Measurements from ENCODE around the gene ZFYVE1.
"Not testable (repeated sequence)": the region's sequence is repeated elsewhere in the genome, so short reads cannot be mapped to it uniquely, and the experiment has no call there.

The ZFYVE1 gene, protein sequence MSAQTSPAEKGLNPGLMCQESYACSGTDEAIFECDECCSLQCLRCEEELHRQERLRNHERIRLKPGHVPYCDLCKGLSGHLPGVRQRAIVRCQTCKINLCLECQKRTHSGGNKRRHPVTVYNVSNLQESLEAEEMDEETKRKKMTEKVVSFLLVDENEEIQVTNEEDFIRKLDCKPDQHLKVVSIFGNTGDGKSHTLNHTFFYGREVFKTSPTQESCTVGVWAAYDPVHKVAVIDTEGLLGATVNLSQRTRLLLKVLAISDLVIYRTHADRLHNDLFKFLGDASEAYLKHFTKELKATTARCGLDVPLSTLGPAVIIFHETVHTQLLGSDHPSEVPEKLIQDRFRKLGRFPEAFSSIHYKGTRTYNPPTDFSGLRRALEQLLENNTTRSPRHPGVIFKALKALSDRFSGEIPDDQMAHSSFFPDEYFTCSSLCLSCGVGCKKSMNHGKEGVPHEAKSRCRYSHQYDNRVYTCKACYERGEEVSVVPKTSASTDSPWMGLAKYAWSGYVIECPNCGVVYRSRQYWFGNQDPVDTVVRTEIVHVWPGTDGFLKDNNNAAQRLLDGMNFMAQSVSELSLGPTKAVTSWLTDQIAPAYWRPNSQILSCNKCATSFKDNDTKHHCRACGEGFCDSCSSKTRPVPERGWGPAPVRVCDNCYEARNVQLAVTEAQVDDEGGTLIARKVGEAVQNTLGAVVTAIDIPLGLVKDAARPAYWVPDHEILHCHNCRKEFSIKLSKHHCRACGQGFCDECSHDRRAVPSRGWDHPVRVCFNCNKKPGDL

DNA sequence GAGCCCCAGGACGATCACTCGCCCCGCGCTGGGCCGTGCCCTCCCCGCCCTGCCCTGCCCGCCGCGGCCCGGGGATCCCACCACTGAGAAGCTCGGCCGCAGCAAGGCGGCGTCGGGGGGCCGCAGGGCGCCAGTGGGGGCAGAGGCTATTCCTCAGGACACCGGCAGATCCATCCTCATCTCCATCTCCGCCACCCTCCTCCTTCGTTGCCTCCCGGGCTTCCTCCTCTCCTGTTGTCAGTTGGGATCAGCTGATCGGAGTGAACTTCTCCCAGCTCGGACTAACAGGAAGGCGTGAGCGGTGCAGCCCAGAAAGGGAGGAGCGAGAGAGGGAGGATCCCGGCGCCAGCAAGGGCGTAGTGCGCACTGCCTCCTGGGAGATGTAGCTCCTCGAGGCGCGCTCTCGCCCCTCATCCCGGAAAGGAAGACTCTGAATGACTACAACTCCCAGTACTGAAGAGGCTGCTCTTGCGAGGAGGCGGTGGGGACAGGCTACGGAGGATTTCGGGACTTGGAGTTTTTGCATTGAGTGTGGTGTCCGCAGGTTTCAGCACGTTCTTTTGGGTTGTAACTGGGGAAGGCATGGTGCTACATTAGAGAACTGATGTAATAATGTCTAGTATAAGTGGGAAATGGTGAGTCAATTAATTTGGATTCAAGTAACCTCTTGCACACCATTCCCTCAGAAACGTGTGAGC lies at the start of gene ZFYVE1:
Gene ZFYVE1, minus strand, starts transcription at position 262 of the 698 bp plus-strand sequence. CDS start 2,598 bp downstream, outside the sequence.
- in situ Hi-C loops (cut with HindIII; ENCODE audit: low sequenced_read_pairs) = no loop called here

DNA sequence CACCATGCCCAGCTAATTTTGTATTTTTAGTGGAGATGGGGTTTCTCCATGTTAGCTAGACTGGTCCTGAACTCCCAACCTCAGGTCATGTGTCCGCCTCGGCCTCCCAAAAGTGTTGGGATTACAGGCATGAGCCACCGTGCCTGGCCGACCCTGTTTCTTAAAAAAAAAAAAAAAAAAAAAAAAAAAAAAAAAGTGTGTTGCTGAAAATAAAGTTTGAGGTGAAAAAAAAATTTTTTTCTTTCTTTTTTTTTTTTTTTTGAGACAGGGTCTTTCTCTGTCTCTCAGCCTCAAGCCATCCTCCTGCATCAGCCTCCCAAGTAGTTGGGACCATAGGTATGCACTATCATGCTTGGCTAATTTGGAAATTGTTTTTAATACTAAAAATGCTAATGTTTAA lies 42.7 kb upstream of the ZFYVE1 start:
- in situ Hi-C loops (cut with HindIII; ENCODE audit: low sequenced_read_pairs) = no loop called here

DNA sequence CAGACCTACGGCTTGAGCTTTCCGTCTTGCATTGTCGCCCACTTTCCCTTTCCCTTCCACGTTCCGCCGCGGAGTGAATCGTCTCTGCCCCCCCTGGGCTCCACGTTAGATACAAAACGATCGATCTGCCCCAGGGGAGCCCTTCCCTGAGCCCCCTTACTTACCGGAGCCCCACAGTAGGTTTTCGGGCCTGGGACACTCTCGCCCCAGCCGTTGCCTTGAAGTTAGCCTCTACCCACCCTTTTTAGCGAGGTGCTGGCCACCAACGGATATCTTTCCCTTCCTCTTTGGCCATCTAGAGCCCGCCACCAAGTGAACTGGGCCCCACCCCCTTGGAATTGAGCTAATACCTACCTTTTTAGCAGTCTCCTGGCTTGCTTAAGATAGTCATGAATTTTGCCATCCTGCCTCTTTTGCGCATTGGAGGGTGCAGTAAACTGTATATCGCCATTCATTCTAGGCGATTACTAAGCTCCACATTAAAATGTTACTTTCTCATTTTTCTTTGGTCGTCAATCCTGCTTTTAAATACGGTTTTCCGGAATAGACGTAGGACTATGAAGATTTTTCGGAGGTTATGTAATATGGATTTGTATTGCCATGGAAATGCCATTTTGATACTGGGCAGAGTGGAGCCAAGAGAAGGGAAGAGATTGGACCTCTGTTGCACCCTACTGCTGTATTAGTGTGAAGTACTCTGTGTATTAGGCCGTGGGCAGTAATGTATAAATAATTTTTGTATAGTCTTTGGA lies 32.2 kb upstream of the ZFYVE1 start:
- in situ Hi-C loops (cut with HindIII; ENCODE audit: low sequenced_read_pairs) = no loop called here

DNA sequence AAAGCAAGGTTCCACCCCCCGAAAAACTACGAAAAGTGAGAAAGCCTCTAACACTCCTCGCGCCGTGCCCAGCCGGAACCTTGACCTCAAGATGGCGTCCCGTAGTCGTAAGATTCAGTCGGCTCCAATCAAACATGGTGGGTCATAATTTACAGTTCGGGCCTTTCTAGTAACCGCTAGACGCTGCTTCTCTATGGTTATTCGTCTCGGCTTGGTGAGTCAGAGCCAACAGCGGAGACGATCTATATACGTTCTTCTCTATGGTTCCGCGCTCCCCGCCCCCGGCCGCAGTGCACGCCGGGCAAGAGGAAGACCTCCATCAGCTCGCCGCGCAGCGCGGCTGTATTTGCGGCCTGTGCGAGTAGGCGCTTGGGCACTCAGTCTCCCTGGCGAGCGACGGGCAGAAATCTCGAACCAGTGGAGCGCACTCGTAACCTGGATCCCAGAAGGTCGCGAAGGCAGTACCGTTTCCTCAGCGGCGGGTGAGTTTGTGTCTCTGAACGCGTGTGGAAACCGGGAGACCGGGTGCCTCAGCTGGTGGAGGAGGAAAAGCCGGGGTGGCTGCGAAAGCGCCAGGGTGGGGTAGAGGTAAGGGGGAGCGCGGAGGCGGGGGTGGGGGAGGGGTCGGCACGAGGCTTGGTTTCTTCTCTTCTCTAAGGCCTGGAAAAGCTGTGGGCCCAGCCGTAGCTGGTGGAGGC lies 31.5 kb upstream of the ZFYVE1 start, which contains the start of gene RBM25:
Gene RBM25, plus strand, starts transcription at position 311 of the 698 bp plus-strand sequence. CDS start 13,108 bp downstream, outside the sequence.
- in situ Hi-C loops (cut with HindIII; ENCODE audit: low sequenced_read_pairs) = no loop called here

DNA sequence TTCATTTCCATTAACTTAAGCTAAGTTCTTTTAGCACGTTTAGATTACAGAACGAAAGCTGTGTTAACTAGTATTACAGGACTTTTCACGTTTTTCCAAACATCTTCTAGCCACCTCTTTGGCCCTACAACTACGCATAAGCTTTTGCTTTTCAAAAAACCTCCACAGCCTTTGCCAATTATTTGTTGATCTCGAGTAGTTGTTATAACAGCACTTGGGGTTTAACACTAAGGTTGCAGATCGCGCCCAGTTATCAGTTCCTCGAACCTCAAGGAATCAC lies 31.0 kb upstream of the ZFYVE1 start:
- in situ Hi-C loops (cut with HindIII; ENCODE audit: low sequenced_read_pairs) = no loop called here

DNA sequence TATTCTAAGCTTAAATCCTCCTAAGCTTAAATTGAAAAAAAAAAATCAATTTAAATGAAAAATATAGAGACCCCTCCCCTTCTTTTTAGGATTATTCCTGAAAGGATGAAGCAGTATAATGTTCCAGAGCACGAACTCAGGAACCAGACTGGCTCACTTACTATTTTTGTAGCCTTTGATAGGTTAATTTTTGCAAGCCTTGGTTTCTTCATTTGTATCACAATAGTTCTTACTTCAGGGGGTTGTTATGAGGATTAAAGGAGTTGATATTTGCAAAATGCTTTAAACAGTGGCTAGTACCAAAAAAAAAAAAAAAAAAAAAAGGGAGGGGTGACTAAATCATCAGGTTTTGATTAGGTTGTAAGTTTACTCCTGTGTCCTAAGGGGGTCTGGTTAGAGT lies 28.3 kb upstream of the ZFYVE1 start:
- in situ Hi-C loops (cut with HindIII; ENCODE audit: low sequenced_read_pairs) = no loop called here

DNA sequence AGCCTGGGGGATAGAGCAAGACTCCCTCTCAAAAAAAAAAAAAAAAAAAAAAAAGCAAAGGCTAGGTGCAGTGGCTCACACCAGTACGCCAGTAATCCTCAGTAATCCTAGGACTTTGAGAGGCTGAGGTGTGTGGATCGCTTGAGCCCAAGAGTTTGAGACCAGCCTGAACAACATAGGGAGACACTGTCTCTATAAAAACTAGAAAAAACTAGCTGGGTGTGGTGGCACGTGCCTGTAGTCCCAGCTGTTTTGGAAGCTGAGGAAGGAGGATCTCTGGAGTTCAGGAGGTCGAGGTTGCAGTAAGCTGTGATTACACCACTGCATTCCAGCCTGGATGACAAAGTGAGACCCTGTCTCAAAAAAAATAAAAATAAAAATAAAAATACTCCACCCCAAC lies 22.5 kb upstream of the ZFYVE1 start:
- in situ Hi-C loops (cut with HindIII; ENCODE audit: low sequenced_read_pairs) = no loop called here

DNA sequence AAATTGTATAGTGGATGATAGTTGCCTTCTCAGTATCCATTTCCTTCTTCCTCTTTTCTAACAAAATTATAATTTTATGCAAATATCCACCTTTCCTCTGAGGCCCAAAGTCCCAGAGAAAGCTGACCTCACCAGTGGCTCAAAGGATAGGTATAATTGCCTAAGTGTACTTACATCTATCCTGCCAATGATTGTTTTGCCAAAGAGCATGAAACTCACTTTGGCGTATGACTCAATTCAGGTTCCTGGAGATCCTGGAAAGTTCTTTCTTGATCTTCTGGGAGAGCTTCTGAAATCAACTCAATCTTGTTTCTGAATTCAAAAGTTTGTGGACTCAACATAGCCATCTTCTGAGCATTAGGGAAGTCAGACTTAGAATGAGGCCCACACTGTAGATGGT lies 20.9 kb upstream of the ZFYVE1 start:
- in situ Hi-C loops (cut with HindIII; ENCODE audit: low sequenced_read_pairs) = no loop called here

DNA sequence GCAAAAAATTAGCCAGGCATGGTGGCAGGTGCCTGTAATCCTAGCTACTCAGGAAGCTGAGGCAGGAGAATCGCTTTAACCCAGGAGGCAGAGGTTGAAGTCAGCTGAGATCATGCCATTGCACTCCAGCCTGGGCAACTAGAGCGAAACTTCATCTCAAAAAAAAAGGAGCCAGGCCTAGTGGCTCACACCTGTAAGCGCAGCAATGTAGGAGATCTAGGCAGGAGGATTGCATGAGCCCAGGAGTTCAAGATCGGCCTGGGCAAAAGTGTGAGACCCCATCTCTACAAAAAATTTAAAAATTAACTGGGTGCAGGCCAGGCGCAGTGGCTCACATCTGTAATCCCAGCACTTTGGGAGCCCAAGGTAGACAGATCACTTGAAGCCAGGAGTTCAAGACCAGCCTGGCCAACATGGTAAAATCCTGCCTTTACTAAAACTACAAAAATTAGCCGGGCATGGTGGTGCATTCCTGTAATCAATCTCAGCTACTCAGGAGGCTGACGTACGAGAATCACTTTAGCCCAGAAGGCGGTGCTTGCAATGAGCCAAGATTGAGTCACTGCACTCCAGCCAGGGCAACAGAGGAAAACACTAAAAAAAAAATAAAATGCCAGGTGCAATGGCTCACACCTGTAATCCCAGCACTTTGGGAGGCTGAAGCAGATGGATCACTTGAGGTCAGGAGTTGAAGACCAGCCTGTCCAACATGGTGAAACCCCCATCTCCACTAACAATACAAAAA lies 10.0 kb upstream of the ZFYVE1 start:
- in situ Hi-C loops (cut with HindIII; ENCODE audit: low sequenced_read_pairs) = not testable (repeated sequence)

DNA sequence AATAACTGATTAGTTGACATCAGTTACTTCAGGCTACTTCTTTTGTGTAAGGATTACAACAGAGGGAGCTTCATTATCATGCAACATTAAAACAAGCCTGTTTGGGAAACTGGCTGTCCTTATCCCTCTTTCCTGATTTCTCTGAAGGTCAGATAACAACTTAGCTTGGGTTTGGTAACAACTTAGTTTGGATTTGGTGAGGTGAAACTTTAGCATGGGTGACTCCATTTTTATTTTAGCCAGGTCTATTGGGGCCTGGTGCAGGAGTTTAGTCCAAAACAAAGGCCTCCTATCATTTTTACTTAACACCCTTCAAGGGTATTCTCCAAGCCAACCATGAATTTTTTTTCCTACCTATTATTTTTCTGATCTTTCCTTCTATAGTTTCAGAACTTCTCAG lies 1.1 kb upstream of the ZFYVE1 start:
- in situ Hi-C loops (cut with HindIII; ENCODE audit: low sequenced_read_pairs) = no loop called here

DNA sequence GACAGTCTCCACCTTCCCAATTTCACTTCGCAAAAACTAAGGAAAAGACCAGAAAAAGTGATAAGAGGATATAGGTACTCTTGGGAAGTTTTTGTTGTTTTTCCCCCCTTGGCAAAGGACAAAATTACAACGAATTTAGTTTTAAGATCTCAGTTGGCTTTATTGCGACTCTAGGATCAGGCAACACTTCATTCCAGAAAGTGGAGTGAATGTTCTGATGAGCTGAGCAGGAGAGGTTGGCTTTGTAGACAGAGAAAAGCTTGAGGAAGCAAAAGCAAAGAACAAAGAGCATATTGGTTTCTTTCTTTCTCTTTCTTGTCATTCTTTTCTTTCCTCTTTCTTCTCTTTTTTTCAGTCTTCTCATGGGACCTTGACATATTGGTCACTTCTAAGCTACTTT lies 640 bp upstream of the ZFYVE1 start:
- in situ Hi-C loops (cut with HindIII; ENCODE audit: low sequenced_read_pairs) = no loop called here

DNA sequence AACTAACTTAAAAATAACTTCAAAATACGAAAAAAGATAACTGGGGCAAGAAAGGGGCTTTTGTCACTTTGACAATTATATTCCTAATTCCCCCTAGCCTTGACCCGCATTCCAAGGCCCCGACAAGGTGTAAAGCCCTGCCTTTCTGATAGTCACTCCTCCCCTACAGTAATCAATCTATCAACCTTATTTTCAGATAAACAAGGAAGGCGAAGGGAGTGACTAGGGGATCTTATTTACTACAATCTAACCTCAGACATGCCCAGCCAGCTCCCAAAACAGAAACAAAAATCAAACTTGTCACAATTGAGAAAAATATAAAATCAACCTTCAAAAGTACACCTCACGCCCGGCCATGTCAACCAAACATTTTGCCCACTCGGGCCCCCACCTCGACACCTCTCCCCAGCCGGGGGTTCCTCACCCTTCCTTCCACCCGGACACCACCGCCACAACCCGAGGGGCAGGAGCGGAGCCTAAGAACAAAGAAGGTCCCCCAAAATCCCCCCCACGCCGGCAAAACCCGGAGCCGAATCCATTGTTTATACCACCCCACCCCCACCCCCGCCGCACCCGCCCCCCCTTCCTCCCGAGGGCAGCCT lies 562 bp downstream of the ZFYVE1 start:
- in situ Hi-C loops (cut with HindIII; ENCODE audit: low sequenced_read_pairs) = no loop called here

DNA sequence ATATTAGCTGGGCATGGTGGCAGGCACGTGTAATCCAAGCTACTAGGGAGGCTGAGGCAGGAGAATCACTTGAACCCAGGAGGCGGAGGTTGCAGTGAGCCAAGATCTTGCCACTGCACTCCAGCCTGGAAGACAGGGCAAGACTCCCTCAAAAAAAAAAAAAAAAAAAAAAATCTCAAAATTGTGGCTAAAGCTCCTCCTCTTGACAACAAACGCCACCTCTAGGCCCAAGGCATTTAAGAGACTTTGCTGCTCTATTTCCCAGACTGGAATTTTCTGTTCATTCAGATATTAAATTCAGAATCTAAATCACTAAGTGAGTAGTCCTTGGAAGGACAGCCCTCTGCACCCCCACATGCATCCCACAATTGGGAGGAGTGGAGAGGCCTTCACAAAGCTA lies 1.4 kb downstream of the ZFYVE1 start:
- in situ Hi-C loops (cut with HindIII; ENCODE audit: low sequenced_read_pairs) = no loop called here

DNA sequence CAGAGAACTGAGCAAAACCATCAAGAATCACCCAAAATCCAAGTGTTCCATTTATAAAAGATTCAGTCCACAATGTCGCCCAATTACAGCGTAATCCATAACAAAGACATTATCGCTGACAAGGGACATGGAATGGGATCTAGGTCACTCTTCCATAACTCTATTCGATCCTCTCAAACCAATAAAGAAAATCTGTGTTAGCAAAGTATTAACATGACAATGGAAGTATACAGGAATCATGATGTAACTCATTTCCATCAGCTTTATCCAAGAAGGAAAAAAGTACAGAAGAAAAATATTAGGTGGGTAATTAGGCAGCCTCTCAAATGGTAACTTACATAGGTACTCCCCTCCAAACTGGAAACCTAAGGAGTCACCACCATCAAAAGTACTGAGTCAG lies 4.9 kb downstream of the ZFYVE1 start:
- in situ Hi-C loops (cut with HindIII; ENCODE audit: low sequenced_read_pairs) = no loop called here

DNA sequence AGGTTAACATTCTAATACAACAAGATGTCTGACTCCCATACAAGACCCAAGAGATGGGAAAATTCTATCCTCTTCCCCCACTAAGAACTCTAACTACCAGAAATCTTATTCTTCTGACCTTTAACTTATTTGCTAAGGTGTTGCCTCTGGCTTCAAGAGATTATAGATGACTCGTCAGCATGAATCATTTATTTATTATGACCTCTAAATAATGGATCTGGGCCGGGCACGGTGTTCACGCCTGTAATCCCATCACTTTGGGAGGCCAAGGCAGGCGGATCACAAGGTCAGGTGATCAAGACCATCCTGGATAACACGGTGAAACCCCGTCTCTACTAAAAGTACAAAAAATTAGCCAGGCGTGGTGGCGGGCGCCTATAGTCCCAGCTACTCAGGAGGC lies 10.9 kb downstream of the ZFYVE1 start:
- in situ Hi-C loops (cut with HindIII; ENCODE audit: low sequenced_read_pairs) = loop anchor here (5.0 kb wide), 1 partner anchor 39 kb away; no protein-coding TSS in a partner anchor

DNA sequence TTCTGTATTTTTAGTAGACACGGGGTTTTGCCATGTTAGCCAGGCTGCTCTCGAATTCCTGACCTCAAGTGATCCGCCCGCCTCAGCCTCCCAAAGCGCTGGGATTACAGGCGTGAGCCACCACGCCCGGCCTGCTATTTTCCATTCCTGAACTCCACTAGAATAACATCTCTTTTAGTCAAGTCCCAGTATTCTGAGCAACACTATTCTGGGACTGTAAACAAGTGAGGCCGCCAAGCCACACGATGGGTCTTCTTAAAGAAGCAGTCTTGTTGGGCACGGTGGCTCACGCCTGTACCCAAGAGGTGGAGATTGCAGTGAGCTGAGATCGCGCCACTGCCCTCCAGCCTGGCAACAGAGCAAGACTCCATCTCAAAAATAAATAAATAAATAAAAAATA lies 11.4 kb downstream of the ZFYVE1 start:
- in situ Hi-C loops (cut with HindIII; ENCODE audit: low sequenced_read_pairs) = loop anchor here (5.0 kb wide), 1 partner anchor 38 kb away; no protein-coding TSS in a partner anchor

DNA sequence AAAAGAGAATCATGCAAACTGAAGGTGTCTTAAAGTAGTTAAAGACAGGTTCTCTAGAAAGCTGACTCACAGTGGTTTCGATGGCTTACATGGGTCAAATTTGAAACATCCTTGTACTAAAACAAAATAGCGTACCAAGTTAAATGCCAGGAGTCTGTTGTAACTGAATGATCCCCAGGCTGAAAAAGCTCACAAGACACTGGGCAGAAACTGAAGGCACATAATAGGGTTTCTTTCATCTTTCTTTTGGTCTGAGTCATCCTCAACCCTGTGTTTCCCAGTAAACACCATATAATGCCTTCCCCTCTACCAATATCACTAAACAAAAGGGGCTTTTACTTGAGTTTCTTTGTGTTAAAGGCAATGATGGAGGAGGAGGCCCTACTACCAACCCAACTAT lies 12.8 kb downstream of the ZFYVE1 start:
- in situ Hi-C loops (cut with HindIII; ENCODE audit: low sequenced_read_pairs) = no loop called here

DNA sequence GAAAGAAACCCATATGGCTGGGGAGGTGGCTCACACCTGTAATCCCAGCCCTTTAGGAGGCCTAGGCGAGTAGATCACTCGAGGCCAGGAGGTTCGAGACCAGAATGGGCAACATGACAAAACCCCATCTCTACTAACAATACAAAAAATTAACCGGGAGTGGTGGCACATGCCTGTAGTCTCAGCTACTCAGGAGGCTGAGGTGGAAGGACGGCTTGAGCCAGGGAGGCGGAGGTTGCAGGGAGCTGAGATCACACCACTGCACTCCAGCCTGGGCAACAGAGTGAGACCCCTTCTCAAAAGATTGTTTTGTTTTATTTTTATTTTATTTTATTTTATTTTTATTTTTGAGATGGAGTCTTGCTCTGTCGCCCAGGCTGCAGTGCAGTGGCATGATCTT lies 15.7 kb downstream of the ZFYVE1 start:
- in situ Hi-C loops (cut with HindIII; ENCODE audit: low sequenced_read_pairs) = not testable (repeated sequence)

DNA sequence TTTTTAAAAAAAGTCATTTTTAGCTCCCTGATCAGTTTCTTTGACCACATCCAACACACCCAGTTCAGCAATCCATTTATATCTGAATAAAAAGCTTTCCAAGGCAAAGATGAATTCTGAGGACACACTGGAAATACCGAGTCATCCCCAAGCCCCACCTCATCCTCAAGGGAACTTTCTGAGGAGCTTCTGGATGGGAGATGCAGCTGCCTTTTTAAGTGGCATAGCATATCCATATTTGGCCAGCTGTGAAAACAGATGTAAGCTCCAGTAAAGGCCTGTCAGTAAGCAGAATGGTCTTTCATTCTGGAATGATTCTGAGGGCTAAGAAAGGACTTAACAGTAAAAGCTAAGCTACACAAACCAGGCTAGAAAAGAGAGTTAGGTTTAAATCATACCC lies 18.4 kb downstream of the ZFYVE1 start:
- in situ Hi-C loops (cut with HindIII; ENCODE audit: low sequenced_read_pairs) = no loop called here
